GM21515 (cell line): ENCODE measurements around the gene PELI3.

Source experiments
- ATAC-seq: cut with Tn5 transposase; IDR thresholded peaks from one replicate; pipeline ENCODE4 v1.9.1; 2021; ENCODE audit not compliant: unreplicated experiment

The PELI3 gene

DNA sequence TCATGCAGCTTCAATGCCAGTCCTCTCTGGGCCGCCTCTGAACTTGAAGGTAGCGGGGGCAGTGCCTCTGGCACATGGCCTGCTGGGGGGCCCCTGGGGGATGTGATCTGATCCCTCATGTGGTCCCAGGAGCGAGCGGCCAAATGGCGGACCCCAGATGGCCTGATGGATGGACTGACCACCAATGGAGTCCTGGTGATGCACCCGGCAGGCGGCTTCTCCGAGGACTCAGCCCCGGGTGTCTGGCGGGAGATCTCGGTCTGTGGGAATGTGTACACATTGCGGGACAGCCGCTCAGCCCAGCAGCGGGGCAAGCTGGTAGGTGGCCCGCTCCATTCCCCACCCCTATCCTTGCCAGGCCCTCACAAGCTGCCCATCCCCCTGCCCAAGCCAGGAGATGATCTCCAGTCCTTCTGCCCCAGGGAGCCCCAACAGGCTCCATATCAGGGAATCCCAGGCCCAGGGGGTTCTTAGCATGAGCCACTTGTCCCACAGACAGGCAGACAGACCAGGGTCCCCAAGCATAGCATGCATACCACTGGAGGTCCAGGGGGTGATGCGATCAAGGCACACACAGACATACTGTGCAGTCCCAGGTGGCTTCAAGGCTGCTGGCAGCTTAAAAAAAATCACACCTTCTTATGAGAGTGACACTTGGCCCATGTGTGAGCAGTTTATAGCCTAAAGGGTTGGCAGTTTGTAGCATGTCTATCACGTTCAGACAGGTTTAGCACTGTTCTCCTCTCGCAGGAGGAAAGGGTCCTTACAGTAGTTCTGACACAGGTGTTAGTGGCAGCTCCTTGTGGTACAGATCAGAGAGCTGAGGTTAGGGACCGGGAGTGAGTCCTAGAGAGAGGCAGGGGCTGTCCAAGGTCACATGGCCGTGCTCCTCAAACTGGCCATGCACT is 7.2 kb downstream of the PELI3 start:
- no peak for ATAC-seq

DNA sequence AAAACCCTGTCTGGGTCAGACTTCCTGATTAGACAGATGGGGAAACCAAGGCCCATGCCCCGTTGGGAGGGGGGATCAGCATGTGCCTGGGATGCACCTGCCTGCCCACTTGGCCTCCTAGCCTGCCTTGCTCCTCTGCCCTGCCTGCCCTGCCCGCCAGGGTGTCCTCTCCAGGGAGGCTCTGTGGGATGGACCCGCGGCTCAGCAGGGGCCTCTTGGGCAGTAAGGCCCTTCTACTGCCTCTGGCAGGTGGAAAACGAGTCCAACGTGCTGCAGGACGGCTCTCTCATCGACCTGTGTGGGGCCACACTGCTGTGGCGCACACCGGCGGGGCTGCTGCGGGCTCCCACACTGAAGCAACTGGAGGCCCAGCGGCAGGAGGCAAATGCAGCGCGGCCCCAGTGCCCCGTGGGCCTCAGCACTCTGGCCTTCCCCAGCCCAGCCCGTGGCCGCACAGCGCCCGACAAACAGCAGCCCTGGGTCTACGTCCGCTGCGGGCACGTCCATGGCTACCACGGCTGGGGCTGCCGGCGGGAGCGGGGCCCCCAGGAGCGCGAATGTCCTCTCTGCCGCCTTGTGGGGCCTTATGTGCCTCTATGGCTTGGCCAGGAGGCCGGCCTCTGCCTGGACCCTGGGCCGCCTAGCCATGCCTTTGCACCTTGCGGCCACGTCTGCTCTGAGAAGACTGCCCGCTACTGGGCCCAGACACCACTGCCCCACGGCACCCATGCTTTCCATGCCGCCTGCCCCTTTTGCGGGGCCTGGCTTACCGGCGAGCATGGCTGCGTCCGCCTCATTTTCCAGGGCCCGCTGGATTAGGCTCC is 8.9 kb downstream of the PELI3 start:
- no peak for ATAC-seq

DNA sequence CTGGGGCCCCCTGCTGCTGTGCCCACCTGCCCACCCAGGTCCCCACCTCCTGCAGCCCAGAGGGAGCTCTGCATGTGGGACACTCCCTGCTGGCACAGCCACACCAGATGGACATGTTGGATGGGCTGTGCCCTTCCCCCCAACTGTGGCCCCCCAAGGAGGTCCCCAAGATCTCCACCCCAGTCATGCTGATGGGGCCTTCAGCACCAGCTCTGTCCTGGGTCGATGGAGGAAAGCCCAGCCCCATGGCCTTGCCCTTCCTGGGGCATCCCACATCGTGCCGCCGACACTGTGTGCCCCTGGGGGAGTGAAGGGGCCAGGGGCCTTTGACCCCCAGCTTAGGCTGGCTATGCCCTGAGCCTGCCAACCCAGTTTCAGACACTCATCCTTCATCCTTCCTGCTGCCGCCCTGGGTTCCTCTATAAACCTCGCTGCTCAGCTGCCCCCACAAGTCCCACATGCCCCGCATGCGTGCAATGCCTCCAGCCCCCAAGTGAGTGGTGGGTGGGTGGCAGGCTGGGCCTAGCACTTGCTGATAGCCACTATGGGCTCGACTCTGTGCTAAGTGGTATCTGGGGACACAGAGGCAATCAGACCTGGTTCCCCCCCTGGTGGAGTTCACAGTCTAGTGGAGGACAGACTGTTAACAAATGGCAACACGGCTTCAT is 9.6 kb downstream of the PELI3 start:
- ATAC-seq, result no peak

DNA sequence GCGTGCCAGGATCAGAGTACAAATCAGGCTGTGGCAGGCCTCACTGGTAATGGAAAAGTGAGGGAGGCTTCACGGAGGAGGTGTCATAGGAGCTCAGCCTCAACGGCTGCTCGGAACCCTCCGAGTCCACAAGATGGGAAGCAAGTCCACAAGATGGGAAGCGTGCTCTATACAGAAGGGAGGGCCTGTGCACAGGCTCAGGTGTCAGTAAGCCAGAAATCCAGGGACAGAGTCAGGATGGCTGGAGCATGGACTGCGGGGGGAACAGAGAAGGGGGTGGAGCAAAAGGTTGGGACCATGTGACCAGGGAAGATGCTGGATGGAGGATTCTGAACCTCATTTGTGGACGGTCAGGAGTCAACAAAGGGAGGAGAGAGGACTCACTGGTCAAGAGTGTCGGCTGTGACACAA is 10.1 kb downstream of the PELI3 start:
- no peak for ATAC-seq

DNA sequence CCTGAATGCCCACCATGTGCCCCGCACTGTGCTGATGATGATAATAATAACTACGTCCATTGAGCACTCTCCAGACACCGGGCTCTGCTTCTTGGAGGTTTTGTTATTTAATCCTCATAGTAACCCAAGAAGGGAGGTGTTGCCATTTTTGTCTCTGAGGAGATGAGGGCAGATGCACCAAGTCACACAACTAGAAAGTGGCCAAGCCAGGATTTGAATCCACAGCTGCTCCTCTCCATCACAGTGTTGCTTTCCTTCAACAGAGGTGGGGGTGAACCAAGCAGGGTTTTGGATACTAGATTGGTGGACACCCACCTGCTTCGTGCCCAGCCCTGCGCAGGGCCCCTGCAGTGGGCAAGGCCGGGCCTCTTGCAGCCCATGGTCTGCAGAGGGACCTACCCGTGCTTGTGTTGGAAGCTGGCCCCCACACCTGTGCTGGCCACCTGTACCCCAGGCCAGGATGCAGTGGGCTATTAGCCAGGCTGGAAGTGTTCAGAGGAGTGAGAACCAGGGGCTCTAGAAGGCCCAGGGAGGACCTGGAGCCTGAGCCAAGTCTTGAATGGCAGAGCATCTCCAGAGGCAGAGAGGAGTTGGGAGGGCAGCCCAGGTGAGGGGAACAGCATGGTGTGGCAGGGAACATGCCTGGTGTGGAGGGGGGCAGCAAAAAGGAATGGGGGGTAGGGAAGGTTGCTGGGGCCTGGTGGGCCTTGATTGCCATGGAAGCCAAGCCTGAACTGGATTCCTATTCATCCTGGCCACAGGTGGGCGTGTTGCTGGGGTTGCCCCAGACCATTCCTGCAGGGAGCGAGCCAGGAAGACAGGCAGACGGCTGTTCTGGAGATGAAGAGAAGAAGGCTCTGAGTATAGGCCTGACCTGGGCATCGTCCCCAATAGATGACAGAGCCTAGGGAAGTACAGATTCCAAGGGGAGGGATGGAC is 10.8 kb downstream of the PELI3 start:
- ATAC-seq, result no peak

DNA sequence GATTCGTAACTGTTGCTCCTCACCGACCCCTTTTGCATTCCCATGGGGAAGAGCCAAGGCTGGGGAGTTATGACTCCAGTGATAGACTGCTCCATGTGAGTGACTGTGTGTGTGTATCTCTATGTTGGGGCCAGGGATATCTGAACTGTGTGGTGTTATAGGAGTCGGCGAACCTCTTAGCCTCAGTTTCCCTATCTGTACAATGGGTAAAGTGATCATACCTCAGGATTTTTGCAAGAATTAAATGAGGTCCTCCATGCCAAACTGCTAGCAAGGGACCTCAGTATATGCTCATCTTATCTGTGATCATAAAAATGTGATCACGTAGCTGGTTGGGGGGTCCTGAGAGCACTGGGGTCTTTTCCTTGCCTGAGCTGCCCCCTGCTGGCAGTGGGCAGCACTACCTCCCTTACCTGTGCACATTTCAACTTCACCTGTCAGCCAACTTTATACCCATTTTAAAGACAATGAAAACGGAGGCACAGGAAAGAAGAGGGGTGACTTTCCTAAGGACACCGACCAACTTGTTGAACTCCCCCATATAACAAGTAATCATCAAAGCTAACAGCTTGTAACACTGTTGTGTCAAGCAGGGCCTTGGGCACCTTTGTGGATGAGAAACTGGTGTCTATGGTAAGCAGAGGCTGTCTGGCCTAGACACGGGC is 12.2 kb downstream of the PELI3 start:
- ATAC-seq, result no peak

DNA sequence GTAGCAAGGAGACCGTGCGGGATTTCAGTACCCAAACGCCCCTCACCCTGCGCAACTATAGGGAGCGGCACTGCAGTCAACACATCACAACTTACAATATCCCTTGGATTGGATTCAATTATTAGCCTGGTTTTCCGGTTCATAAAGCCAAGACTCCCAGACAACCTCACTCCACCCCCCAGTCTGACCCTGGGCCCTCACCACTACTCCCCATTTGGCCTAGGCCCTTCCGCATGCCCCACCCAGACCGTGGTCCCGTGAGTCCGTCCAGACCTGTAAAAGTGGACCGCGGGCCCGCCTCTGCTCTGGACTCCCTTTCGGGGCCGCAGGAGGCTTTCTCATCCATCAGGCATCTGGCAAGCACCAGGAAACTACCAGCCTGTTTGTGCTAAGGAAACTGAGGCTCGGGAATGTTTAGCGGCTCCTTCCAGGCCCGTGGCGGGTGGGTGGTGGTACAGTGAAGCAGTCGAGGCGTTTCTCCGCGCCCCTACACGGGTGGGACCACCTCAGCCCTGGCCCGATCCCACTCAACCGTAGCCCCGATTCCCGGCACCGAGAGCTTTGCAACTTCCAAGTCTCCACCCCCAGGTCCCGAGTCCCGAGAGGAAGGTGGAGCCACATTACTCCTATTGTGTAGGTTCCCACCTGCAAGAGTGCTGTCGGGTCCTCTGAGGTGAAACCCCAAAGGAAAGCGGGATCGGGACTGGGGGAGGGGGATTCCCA is 12.8 kb downstream of the PELI3 start:
- ATAC-seq, result no peak

DNA sequence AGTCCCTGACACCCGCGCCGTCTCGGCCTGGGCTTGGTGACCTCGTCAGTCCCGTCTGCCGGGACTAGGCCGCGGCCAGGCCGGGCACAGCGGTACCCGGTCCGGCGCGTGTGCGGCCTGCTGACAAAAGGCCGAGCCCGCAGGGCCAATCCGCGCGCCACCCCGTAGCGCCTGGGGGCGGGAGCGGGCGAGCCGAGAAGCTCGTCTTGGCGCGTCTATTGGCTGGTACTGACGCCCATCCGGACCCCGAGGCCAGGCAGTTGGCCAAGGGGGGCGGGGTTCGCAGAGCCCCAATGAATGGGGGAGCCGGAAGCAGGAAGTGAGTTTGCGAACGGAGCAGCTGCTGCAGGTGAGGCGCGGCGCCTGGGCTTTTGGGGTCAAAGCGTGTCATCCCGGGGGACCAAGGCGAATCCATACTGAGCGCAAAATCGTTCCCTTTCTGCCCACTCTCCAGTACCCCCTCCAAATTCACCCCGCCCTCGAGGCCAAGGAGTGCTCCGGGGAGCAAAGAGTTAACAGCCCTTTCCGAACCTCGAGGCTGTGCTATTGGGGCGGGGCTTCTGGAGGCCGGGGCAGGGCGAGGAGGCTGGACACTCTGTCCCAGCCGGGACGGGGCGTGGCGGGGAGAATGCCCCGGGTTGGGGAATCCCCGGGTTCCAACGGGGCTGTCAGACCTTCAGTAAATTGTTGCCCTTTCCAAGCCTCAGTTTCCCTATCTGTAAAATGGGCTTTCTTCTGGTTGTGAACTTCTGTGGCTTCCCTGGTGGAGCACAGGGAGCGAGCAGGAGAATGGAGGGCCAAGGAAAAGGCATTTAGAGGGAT is 13.6 kb downstream of the PELI3 start, which contains the start of gene DPP3:
Gene DPP3, plus strand, starts transcription at position 318 of the 822 bp plus-strand sequence. CDS start 1,767 bp downstream, outside the sequence.
- peak; percentile 80 for ATAC-seq

DNA sequence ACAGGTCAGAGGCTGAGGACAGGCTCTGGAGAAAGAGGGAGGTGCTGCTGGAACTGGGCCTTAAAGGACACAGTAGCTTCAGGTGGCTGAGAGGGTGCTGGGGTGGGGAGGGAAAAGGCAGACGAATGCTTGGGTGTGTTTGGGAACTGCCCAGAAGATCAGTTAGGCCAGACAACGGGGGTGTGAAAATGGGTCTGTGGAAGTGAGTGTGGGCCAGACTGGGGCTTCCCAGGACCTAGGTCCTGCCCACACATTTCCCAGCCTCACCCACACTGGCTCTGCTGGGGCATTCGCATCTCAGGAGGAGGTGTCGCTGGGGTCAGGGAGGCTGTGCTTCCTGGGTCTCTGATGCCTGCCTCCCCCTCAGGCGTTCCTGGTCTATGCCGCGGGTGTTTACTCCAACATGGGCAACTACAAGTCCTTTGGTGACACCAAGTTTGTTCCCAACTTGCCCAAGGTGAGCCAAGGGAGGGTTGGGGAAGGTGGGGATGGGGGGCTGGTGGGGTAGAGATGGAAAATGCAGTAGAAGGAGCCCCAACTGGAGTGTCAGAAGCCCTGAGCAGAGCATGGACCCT is 18.2 kb downstream of the PELI3 start:
- no peak for ATAC-seq

DNA sequence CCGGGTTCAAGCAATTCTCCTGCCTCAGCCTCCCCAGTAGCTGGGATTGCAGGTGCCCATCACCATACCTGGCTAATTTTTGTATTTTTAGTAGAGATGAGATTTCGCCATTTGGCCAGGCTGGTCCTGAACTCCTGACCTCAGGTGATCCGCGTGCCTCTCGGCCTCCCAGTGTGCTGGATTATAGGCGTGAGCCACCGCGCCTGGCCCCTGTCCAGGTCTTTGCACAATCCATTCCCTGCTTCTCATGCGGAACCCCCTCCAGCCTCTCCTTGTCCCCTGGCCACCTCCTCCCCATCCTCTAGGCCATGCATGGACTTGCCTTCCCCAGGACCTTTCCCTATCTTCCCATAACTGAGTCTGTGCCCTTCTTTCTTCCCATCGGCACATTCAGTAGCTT is 22.3 kb downstream of the PELI3 start:
- ATAC-seq, result no peak

DNA sequence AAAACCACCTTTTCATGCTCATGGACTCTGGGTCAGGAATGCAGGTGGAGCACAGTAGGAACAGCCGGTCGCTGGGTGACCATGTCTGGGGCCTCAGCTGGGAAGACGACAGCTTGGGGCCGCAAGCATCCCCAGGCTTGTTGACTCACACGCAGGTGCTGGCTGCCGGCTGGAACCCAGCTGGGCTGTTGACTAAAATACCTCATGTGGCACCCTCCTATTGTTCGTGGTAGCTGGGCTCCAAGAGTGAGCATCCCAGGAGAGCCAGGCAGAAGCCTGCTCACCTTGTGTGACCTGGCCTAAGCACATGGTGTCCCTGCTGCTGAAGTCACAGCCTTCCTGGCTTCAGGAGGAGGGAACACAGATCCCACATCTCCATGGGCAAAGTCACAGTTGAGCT is 22.9 kb downstream of the PELI3 start:
- no peak for ATAC-seq

DNA sequence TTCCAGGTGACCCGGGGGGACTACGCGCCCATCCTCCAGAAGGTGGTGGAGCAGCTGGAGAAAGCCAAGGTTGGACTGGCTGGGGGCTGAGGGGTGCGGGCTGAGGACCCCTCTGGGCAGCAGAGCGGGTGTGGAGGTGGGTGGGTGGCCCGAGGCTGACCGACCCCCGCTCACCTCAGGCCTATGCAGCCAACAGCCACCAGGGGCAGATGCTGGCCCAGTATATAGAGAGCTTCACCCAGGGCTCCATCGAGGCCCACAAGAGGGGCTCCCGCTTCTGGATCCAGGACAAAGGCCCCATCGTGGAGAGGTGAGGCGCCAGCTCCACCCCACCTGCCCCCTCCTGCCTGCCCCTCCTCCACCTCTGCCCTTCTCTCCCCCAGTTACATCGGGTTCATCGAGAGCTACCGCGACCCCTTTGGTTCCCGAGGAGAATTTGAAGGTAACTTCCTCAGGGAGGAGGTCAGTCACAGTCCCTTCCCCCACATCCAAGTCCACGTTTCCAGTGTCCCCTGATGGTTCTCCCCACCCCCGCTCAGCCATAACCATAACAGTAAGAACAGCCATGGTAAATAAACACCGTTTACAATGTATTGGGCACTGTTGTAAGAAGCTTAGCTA is 24.7 kb downstream of the PELI3 start:
- no peak for ATAC-seq

DNA sequence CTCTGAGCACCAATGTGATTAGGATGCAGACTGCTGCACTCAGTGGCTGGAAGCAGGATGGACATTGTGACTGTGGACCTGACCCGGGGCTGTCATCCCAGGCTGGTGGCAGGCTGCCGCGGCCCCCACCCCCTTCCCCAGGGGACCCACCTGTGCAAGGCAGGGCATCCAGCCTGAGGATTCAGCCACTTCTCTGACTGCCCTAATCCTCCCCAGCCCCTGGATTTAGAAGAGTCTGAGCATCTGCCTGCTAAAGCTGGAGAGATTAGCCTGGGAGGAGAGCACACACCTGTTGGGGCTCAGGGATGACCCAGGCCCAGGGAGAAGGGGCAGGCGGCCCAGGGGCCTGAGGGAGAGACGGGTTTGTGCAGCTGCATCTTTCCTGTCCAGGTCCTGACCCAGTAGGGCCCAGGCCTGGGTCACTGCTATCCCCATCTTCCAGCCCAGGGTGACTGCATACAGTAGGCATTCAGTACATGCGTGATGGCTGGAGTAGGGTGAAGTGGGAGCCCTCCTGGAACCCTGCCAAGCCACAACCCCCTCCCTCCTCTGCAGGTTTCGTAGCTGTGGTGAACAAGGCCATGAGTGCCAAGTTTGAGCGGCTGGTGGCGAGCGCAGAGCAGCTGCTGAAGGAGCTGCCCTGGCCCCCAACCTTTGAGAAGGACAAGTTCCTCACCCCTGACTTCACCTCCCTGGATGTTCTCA is 25.6 kb downstream of the PELI3 start:
- no peak for ATAC-seq

DNA sequence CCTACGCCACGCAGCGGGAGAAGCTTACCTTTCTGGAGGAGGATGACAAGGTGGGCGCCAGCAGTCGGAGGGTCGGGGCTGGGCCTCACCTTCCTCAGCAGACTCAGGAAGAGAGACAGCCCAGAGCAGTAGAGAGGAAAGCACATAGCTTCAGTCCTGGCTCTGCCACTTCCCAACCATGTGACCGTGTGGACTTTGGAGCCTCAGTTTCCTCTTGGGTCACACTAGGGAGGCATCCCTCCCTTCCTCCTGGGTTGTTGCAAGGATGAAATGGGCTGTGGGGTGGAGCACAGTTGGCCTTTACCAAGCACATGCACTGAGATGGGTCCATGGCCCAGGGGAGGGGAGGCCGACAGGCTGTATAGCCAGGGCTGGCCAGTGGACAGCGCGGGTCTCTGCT is 26.4 kb downstream of the PELI3 start:
- no peak for ATAC-seq

DNA sequence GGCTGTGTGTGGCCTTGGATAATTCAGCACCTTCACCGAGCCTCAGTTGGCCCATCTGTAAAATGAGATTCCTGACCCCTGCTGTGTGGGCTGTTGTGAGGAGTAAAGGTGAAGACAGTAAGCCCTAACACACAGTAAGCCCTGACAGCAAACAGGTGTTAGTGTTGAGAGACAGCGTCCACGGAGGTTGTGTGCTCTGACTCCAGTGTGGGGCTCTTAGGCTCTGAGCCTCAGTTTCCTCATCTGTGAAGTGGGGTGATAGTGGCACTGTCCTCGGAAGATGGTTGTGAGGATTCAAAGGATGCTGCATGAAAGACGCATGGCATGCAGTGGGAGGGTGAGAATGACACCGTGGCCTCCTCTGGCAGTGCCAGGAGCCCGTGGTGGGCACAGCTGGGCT is 27.8 kb downstream of the PELI3 start:
- no peak for ATAC-seq

DNA sequence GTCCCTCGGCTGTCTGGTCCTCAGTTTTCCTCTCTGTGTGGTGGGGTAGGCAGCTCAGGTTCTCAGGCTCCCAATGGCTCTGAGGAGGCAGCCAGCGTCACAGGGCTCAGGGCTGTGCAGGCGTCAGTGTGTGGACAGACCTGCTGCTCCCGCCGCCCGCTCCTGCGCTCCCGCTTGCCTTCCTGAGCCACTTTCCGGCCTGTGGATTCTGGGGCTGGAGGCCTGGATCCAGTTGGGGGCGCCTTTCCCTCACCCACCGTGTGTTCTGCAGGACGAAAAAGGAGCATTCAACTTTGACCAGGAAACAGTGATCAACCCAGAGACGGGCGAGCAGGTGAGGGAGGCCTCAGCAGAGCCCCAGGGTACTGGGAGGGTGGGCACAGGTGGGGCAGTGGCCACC is 28.2 kb downstream of the PELI3 start:
- no peak for ATAC-seq

DNA sequence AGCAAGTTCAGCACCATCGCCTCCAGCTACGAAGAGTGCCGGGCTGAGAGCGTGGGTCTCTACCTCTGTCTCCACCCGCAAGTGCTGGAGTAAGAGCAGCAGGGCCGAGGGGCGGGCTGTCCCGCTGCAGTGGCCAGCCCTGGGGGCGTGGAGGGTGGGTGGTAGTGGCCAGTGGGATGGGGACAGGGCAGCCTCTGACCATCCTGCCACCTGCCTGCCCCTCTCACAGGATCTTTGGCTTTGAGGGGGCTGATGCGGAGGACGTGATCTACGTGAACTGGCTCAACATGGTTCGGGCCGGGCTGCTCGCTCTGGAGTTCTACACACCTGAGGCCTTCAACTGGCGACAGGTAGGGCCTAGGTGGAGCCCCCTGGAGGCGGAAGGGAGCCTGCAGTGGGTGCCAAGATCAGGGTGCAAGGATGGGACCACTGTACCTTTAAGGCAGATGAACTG is 28.7 kb downstream of the PELI3 start:
- no peak for ATAC-seq
